ENCODE results near the gene RFX3. TPM values are rescaled to one million over a fixed set of nuclear protein-coding genes. Genes with fewer than 3 reads are reported as not detected.

RFX3 gene
- total RNA-seq, 2 experiments from 2014 or later: 22.9 to 24.8 TPM

- H3K36me3 ChIP-seq (ENCODE audit: insufficient read depth, low read length): peaks cover 7% of the 10 kb centered on the region
- no peaks in the 10 kb centered on the region for H3K27me3 Mint-ChIP-seq
- ATAC-seq (ENCODE audit: poor library complexity): no peak
- POLR2A ChIA-PET: no interaction called here
- H3K27ac ChIP-seq (ENCODE audit: low read depth in 1 of 2, low read length in 2 of 2): no peak overlapping the region
- intact Hi-C loops (cut with DNase I, micrococcal nuclease): no loop called here
- H3K4me3 Mint-ChIP-seq: no peak overlapping the region
- no peaks in the 10 kb centered on the region for H3K9me3 ChIP-seq (ENCODE audit: control insufficient read depth in 1 of 2, insufficient read depth in 1 of 2, low read length in 2 of 2)
- peaks cover 51% of the 10 kb centered on the region for H3K36me3 Mint-ChIP-seq (ENCODE audit: low read depth)
- CTCF ChIA-PET: no interaction called here
- H3K4me1 Mint-ChIP-seq (ENCODE audit: low read depth): no peaks in the 10 kb centered on the region
- H3K4me3 ChIP-seq (ENCODE audit: low read length): no peak overlapping the region
- no peak for DNase-seq
- H3K27ac Mint-ChIP-seq: no peak overlapping the region
- no peaks in the 10 kb centered on the region for H3K27me3 ChIP-seq (ENCODE audit: control insufficient read depth in 1 of 2, insufficient read depth in 2 of 2, low read length in 2 of 2)
- no peaks in the 10 kb centered on the region for H3K9me3 Mint-ChIP-seq
- no peak for TF ChIP-seq CTCF (IDR thresholded peaks at IDR 0.05)
- H3K4me1 ChIP-seq (ENCODE audit: insufficient read depth, low read length): no peaks in the 10 kb centered on the region
These were observed 22.8 kb upstream of the RFX3 start for GRCh38 chr9:3548648-3549047.

DNA sequence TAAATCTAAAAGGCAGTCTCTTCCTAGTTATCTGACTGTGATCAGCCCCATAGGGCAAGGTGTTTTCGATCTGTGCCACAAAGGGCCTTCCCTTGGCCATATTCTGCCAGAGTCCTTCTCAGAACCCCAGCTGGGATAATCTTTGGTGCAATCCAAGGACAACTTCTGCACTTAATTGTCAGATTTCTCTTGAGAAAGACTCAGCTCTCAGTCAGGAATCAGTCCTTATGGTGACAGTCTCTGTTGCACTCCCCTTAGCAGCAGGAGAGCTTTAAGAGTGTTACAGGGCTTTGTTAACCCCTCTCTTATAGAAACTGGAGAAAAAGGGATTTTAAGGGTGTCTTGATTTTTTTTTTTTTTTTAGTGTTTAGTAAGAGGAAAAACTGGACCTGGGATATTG lies 15.4 kb upstream of the RFX3 start:
- H3K4me3 ChIP-seq (ENCODE audit: low read length): no peak overlapping the region
- POLR2A ChIA-PET: interaction anchor here (1.1 to 2.7 kb wide), 2 partner anchors 14 to 17 kb away, joined by 3 to 8 read pairs; no protein-coding TSS in a partner anchor
- CTCF ChIA-PET: interaction anchor here (1.0 kb wide), 1 partner anchor 50 kb away, joined by 3 read pairs; no protein-coding TSS in a partner anchor

GRCh38 chr9:3534614-3535404 lies 9.0 kb upstream of the RFX3 start:
- H3K4me1 ChIP-seq (ENCODE audit: insufficient read depth, low read length): peaks cover 4% of the 10 kb centered on the region
- DNase-seq: no peak
- Mint-ChIP-seq H3K27me3 (no peaks in the 10 kb centered on the region), H3K27ac (no peak overlapping the region), H3K36me3 (ENCODE audit: low read depth) (peaks cover 2% of the 10 kb centered on the region), H3K4me1 (ENCODE audit: low read depth) (peaks cover 32% of the 10 kb centered on the region), H3K4me3 (no peak overlapping the region), H3K9me3 (no peaks in the 10 kb centered on the region)
- TF ChIP-seq CTCF (IDR thresholded peaks at IDR 0.05): no peak
- no peak overlapping the region for H3K27ac ChIP-seq (ENCODE audit: low read depth in 1 of 2, low read length in 2 of 2)
- peaks cover 4% of the 10 kb centered on the region for H3K36me3 ChIP-seq (ENCODE audit: insufficient read depth, low read length)
- H3K4me3 ChIP-seq (ENCODE audit: low read length): no peak overlapping the region
- intact Hi-C loops (cut with DNase I, micrococcal nuclease): no loop called here
- no peak for ATAC-seq (ENCODE audit: poor library complexity)
- ChIA-PET POLR2A (interaction anchor here (1.8 kb wide), 1 partner anchor 8 kb away, joined by 16 read pairs; the partner anchor contains the start of gene RFX3), CTCF (no interaction called here)
- H3K27me3 ChIP-seq (ENCODE audit: control insufficient read depth in 1 of 2, insufficient read depth in 2 of 2, low read length in 2 of 2): no peaks in the 10 kb centered on the region
- no peaks in the 10 kb centered on the region for H3K9me3 ChIP-seq (ENCODE audit: control insufficient read depth in 1 of 2, insufficient read depth in 1 of 2, low read length in 2 of 2)

More for the DNA sequence above, 15.4 kb upstream of the RFX3 start:
- peaks cover 10% of the 10 kb centered on the region for H3K36me3 Mint-ChIP-seq (ENCODE audit: low read depth)
- no peaks in the 10 kb centered on the region for H3K27me3 ChIP-seq (ENCODE audit: control insufficient read depth in 1 of 2, insufficient read depth in 2 of 2, low read length in 2 of 2)
- H3K9me3 ChIP-seq (ENCODE audit: control insufficient read depth in 1 of 2, insufficient read depth in 1 of 2, low read length in 2 of 2): no peaks in the 10 kb centered on the region
- ATAC-seq (ENCODE audit: poor library complexity): no peak
- H3K4me3 Mint-ChIP-seq: no peak overlapping the region
- no peak for DNase-seq
- H3K27ac Mint-ChIP-seq: no peak overlapping the region
- H3K36me3 ChIP-seq (ENCODE audit: insufficient read depth, low read length): no peaks in the 10 kb centered on the region
- H3K4me1 ChIP-seq (ENCODE audit: insufficient read depth, low read length): no peaks in the 10 kb centered on the region
- no peak overlapping the region for H3K27ac ChIP-seq (ENCODE audit: low read depth in 1 of 2, low read length in 2 of 2)
- H3K4me1 Mint-ChIP-seq (ENCODE audit: low read depth): peaks cover 8% of the 10 kb centered on the region
- H3K27me3 Mint-ChIP-seq: no peaks in the 10 kb centered on the region
- intact Hi-C loops (cut with DNase I, micrococcal nuclease): no loop called here
- TF ChIP-seq CTCF (IDR thresholded peaks at IDR 0.05): no peak
- H3K9me3 Mint-ChIP-seq: no peaks in the 10 kb centered on the region
